HepG2 (cell line): ENCODE data around the gene PPM1H. TPM values are rescaled to one million over a fixed set of nuclear protein-coding genes. Genes with fewer than 3 reads are reported as not detected.

Experiments
- ATAC-seq: fragments of 200-7000 bp; cut with Tn5 transposase; 3 replicates; pipeline ENCODE4 v1.9.1; 2020; ENCODE audit warnings: mild to moderate bottlenecking, moderate library complexity
- BruUV-seq: library from RNA; stranded (reverse); fragments of 400-500 nt; replicated peaks from 2 replicates; lab custom pipeline; 2021; lab: Mats Ljungman, UMichigan
- CTCF ChIA-PET: fragments of 300-600 bp; formaldehyde crosslinking; extraction: SDS; loops from one replicate; lab custom pipeline; 2021; ENCODE audit warnings: low total read pairs, inconsistent platforms, low intra/inter-chr PET ratio; lab: Yijun Ruan, JAX
- POLR2A ChIA-PET: fragments of 350-600 bp; sonication (Branson Sonifier 250); formaldehyde crosslinking; loops from one replicate; lab custom pipeline; 2020; ENCODE audit warnings: antibody characterized with exemption, inconsistent platforms; lab: Yijun Ruan, JAX
- DNase-seq: peaks from one replicate; pipeline ENCODE4 v3.0.0-alpha.2; 2015; ENCODE audit warnings: low spot score
- FAIRE-seq: peaks from 3 replicates; lab custom pipeline; 2011; peaks lifted over from hg19 to GRCh38; lab: Jason Lieb, UNC
- H2AFZ ChIP-seq: one replicate; pipeline ENCODE4 v1.6.1; 2011; ENCODE audit warnings: low read length, inconsistent platforms
- H3K27ac ChIP-seq: fragments of 300-600 bp; 3 replicates; pipeline ENCODE4 v1.8.0; 2011; ENCODE audit warnings: mixed run types, mild to moderate bottlenecking, mixed read lengths, low read length, inconsistent platforms; ENCODE audit not compliant: insufficient read depth; ENCODE audit errors: extremely low read length
- H3K27me3 ChIP-seq, 2 experiments: fragments of 200-600 bp in 1 of 2; 2 replicates in 1 of 2; 3 replicates in 1 of 2; pipeline versions ENCODE4 v1.6.0 to v1.8.0; 2011; ENCODE audit warnings: low read length in 2 of 2, mild to moderate bottlenecking in 2 of 2, moderate library complexity in 2 of 2, inconsistent platforms in 1 of 2; ENCODE audit not compliant: insufficient read depth in 2 of 2, control insufficient read depth in 1 of 2
- H3K36me3 ChIP-seq, 2 experiments: fragments of 200-600 bp in 1 of 2; replicated peaks in 1 of 2; 2 replicates in 1 of 2; 3 replicates in 1 of 2; pipeline versions ENCODE4 v1.5.1 to v1.8.0; 2011; ENCODE audit warnings: low read length in 2 of 2, inconsistent platforms in 1 of 2; ENCODE audit not compliant: insufficient read depth in 2 of 2, control insufficient read depth in 1 of 2
- H3K4me1 ChIP-seq: 2 replicates; pipeline ENCODE4 v1.5.1; 2012; ENCODE audit warnings: low read length, inconsistent platforms; ENCODE audit not compliant: insufficient read depth
- H3K4me2 ChIP-seq: 2 replicates; pipeline ENCODE4 v1.6.0; 2011; ENCODE audit warnings: low read depth, low read length, inconsistent platforms
- H3K4me3 ChIP-seq, 3 experiments: fragments of 200-600 bp in 1 of 3; sonication (generic), shearing (Covaris generic) in 1 of 3; replicated peaks in 1 of 3; 2 replicates each; pipeline ENCODE4 v1.5.1; 2011 to 2016; ENCODE audit warnings: low read length in 3 of 3, inconsistent platforms in 2 of 3, low read depth in 2 of 3, mild to moderate bottlenecking in 2 of 3, control low read depth in 1 of 3, mixed read lengths in 1 of 3; ENCODE audit not compliant: insufficient read depth in 1 of 3
- H3K79me2 ChIP-seq: one replicate; pipeline ENCODE4 v1.6.1; 2011; ENCODE audit warnings: low read length, inconsistent platforms; ENCODE audit not compliant: insufficient read depth
- H3K9ac ChIP-seq: 2 replicates; pipeline ENCODE4 v1.6.0; 2011; ENCODE audit warnings: mild to moderate bottlenecking, low read depth, low read length, inconsistent platforms; ENCODE audit not compliant: insufficient read depth
- H3K9me3 ChIP-seq: 2 replicates; pipeline ENCODE4 v1.5.1; 2012; ENCODE audit warnings: mild to moderate bottlenecking, low read length
- H4K20me1 ChIP-seq: 2 replicates; pipeline ENCODE4 v1.6.0; 2011; ENCODE audit warnings: inconsistent platforms, mild to moderate bottlenecking, low read length, moderate library complexity; ENCODE audit not compliant: insufficient read depth
- DNMT1 ChIP-seq: sonication (generic); formaldehyde crosslinking; IDR thresholded peaks from 2 replicates; pipeline ENCODE4 v1.5.1; 2020; ENCODE audit warnings: mild to moderate bottlenecking, missing genetic modification reagents
- DR1 ChIP-seq: sonication (generic); formaldehyde crosslinking; IDR thresholded peaks from 2 replicates; pipeline ENCODE4 v1.8.0; 2021; ENCODE audit warnings: mild to moderate bottlenecking, missing genetic modification reagents, inconsistent platforms
- HNF4A ChIP-seq: sonication (generic); formaldehyde crosslinking; IDR thresholded peaks from 2 replicates; pipeline ENCODE4 v1.4.0; 2020; ENCODE audit warnings: missing genetic modification reagents
- JDP2 ChIP-seq: sonication (generic); formaldehyde crosslinking; IDR thresholded peaks from 2 replicates; pipeline ENCODE4 v1.8.1; 2022; ENCODE audit warnings: missing genetic modification reagents, borderline replicate concordance
- KDM2A ChIP-seq: sonication (generic); formaldehyde crosslinking; IDR thresholded peaks from 2 replicates; pipeline ENCODE4 v1.4.0; 2020; ENCODE audit warnings: low read depth, missing genetic modification reagents, borderline replicate concordance
- KLF13 ChIP-seq: sonication (generic); formaldehyde crosslinking; IDR thresholded peaks from 2 replicates; pipeline ENCODE4 v1.4.0; 2020; ENCODE audit warnings: mild to moderate bottlenecking, missing genetic modification reagents
- KLF15 ChIP-seq: sonication (generic); formaldehyde crosslinking; IDR thresholded peaks from 2 replicates; pipeline ENCODE4 v1.8.1; 2023; ENCODE audit warnings: borderline replicate concordance, mild to moderate bottlenecking, inconsistent platforms, missing genetic modification reagents, mixed read lengths
- PHF5A ChIP-seq: IDR thresholded peaks from one replicate; pipeline ENCODE4 v1.6.1; 2018; ENCODE audit warnings: low read depth, missing genetic modification reagents; ENCODE audit not compliant: unreplicated experiment
- RARG ChIP-seq: sonication (generic); formaldehyde crosslinking; IDR thresholded peaks from 2 replicates; pipeline ENCODE4 v1.4.0; 2020; ENCODE audit warnings: low read depth, mild to moderate bottlenecking, missing genetic modification reagents
- ZFX ChIP-seq: sonication (generic); formaldehyde crosslinking; IDR thresholded peaks from 2 replicates; pipeline ENCODE4 v1.4.0; 2020; ENCODE audit warnings: mild to moderate bottlenecking, low read depth, missing genetic modification reagents, moderate library complexity
- ZNF34 ChIP-seq: sonication (generic); formaldehyde crosslinking; IDR thresholded peaks from 2 replicates; pipeline ENCODE4 v1.4.0; 2020; ENCODE audit warnings: mild to moderate bottlenecking, missing genetic modification reagents, borderline replicate concordance
- ZNF790 ChIP-seq: sonication (generic); formaldehyde crosslinking; IDR thresholded peaks from 2 replicates; pipeline ENCODE4 v1.8.0; 2022; ENCODE audit warnings: missing genetic modification reagents, mild to moderate bottlenecking, borderline replicate concordance
- ZNF792 ChIP-seq: IDR thresholded peaks from 2 replicates; pipeline ENCODE4 v1.6.1; 2016
- ZNF83 ChIP-seq: sonication (generic); formaldehyde crosslinking; IDR thresholded peaks from 2 replicates; pipeline ENCODE4 v1.4.0; 2020; ENCODE audit warnings: missing genetic modification reagents, mild to moderate bottlenecking, borderline replicate concordance
- WGBS: methylation state at CpG from one replicate; pipeline ENCODE4 v1.1.6; 2017; ENCODE audit warnings: low lambda C conversion rate; 5-methylcytosine and 5-hydroxymethylcytosine counted together
- in situ Hi-C: cut with HindIII; loops from 2 replicates; pipeline ENCODE4 v1.10.0; 2017; ENCODE audit warnings: low pct_unique_long_range_greater_than_20kb; ENCODE audit not compliant: extremely low pct_ligation_motif_present
- intact Hi-C: fragments of 100-400 bp; cut with micrococcal nuclease; formaldehyde crosslinking; loops from one replicate; pipeline ENCODE4 v1.10.0; 2022; ENCODE audit not compliant: unreplicated experiment
- polyA plus RNA-seq, 8 experiments: library from polyadenylated mRNA; depleted of rRNA in 3 of 8; stranded (reverse) in 7 of 8; unstranded in 1 of 8; fragments of >200 nt; fragmentation: Illumina TruSeq in 4 of 8; extraction: Trizol in 4 of 8; gene quantifications; 2 replicates each; pipeline versions ENCODE4 v1.2.1 to v1.2.3, GENCODE V29; 2011 to 2016; ENCODE audit warnings: low read depth in 4 of 8, missing spikeins in 1 of 8, mixed read lengths in 1 of 8; ENCODE audit not compliant: insufficient read depth in 1 of 8
- total RNA-seq, 5 experiments: library from RNA; depleted of rRNA; stranded (reverse); fragments of >200 nt; fragmentation: Illumina TruSeq; extraction: Trizol; gene quantifications; 2 replicates each; pipeline ENCODE4 v1.2.3, GENCODE V29; 2016; ENCODE audit warnings: low read depth in 1 of 5
- TF ChIP-seq, protein P1 (sequence below): sonication (generic); formaldehyde crosslinking; IDR thresholded peaks from 2 replicates; pipeline ENCODE4 v1.4.0; 2020; ENCODE audit warnings: missing genetic modification reagents

Gene PPM1H
- total and polyA plus RNA-seq, 2 of the 13 experiments (the other 11 are each of a cell fraction or from before 2014, with no cell fraction given) = 29.1 to 38.1 TPM

DNA sequence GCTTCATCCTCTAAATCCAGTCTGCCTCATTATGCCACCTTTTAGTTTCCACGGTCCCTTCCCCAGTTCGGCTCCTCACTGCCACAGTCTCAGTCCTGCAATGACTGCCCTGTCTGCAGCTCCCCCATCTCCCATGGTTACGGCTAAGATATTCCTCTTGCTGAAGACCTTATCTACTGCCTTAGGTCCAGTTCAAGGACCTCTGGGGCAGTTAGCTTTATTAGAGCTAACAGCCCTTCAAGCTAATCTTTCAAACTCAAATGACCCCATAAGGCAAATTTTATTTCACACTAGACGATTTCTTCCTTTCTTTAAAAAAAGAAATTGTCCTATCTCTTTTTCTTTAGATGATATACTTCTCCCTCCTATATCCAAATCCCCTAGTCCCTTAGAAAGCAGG lies 253.6 kb downstream of the PPM1H start:
- Histone ChIP-seq H3K79me2 (no peaks in the 10 kb centered on the region), H3K4me3 (no peak overlapping the region), H3K27ac (no peak overlapping the region), H3K36me3 (peaks cover 10 to 50% of the 10 kb centered on the region in 2 experiments), H3K9ac (no peak overlapping the region), H3K4me2 (no peak overlapping the region), H3K9me3 (no peaks in the 10 kb centered on the region), H3K27me3 (no peaks in the 10 kb centered on the region), H3K4me1 (no peaks in the 10 kb centered on the region), H2AFZ (no peak overlapping the region), H4K20me1 (no peaks in the 10 kb centered on the region)
- intact Hi-C loops = no loop called here
- WGBS = 96% methylated on average over 4 of the region's 4 CpGs
- ATAC-seq (no peak), FAIRE-seq (no peak), DNase-seq (no peak)
- BruUV-seq = no TSS peak
- no peak for TF ChIP-seq KDM2A (CRISPR knock-in tag)
- TF ChIP-seq ZNF83 (CRISPR knock-in tag) = no peak
- no peak for TF ChIP-seq KLF15
- TF ChIP-seq ZNF790 (CRISPR knock-in tag) = no peak
- TF ChIP-seq ZNF34 (CRISPR knock-in tag) = no peak
- no peak for TF ChIP-seq ZFX (CRISPR knock-in tag)
- TF ChIP-seq HNF4A = no peak
- no peak for TF ChIP-seq ZNF792 (CRISPR knock-in tag)
- TF ChIP-seq, protein P1, sequence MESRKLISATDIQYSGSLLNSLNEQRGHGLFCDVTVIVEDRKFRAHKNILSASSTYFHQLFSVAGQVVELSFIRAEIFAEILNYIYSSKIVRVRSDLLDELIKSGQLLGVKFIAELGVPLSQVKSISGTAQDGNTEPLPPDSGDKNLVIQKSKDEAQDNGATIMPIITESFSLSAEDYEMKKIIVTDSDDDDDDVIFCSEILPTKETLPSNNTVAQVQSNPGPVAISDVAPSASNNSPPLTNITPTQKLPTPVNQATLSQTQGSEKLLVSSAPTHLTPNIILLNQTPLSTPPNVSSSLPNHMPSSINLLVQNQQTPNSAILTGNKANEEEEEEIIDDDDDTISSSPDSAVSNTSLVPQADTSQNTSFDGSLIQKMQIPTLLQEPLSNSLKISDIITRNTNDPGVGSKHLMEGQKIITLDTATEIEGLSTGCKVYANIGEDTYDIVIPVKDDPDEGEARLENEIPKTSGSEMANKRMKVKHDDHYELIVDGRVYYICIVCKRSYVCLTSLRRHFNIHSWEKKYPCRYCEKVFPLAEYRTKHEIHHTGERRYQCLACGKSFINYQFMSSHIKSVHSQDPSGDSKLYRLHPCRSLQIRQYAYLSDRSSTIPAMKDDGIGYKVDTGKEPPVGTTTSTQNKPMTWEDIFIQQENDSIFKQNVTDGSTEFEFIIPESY = no peak
- no peak for TF ChIP-seq DR1 (CRISPR knock-in tag)
- TF ChIP-seq KLF13 (CRISPR knock-in tag) = no peak
- TF ChIP-seq PHF5A = no peak
- TF ChIP-seq RARG (CRISPR knock-in tag) = no peak
- no peak for TF ChIP-seq JDP2 (CRISPR knock-in tag)
- no peak for TF ChIP-seq DNMT1
- POLR2A ChIA-PET = no interaction called here
- CTCF ChIA-PET = no interaction called here
- in situ Hi-C loops = no loop called here
